H9 (cell line): ENCODE results near the gene MYLK3. TPM values are rescaled to one million over a fixed set of nuclear protein-coding genes. Genes with fewer than 3 reads are reported as not detected.

Source experiments
- DNase-seq: peaks from one replicate; pipeline ENCODE4 v3.0.0-alpha.2; 2017
- H2AFZ ChIP-seq: one replicate; pipeline ENCODE4 v1.6.1; 2013; ENCODE audit warnings: mild to moderate bottlenecking, low read length, control low read depth, moderate library complexity
- H2AK5ac ChIP-seq: 2 replicates; pipeline ENCODE4 v1.6.1; 2013; ENCODE audit warnings: low read length, control low read depth, mixed read lengths; ENCODE audit not compliant: insufficient read length
- H2BK120ac ChIP-seq: one replicate; pipeline ENCODE4 v1.6.1; 2013; ENCODE audit warnings: low read depth, mild to moderate bottlenecking, low read length, control low read depth, inconsistent platforms; ENCODE audit not compliant: poor library complexity, severe bottlenecking
- H2BK12ac ChIP-seq: 2 replicates; pipeline ENCODE4 v1.6.1; 2013; ENCODE audit warnings: low read length, control low read depth, mixed read lengths, low read depth; ENCODE audit not compliant: insufficient read length
- H2BK15ac ChIP-seq: 2 replicates; pipeline ENCODE4 v1.6.1; 2013; ENCODE audit warnings: low read depth, low read length, control low read depth
- H2BK20ac ChIP-seq: one replicate; pipeline ENCODE4 v1.6.1; 2013; ENCODE audit warnings: low read depth, mild to moderate bottlenecking, low read length, control low read depth, inconsistent platforms; ENCODE audit not compliant: poor library complexity, severe bottlenecking
- H2BK5ac ChIP-seq: 2 replicates; pipeline ENCODE4 v1.6.1; 2013; ENCODE audit warnings: low read length, control low read depth, mixed read lengths; ENCODE audit not compliant: insufficient read length
- H3K14ac ChIP-seq: 2 replicates; pipeline ENCODE4 v1.6.1; 2013; ENCODE audit warnings: low read length, control low read depth; ENCODE audit not compliant: insufficient read depth
- H3K18ac ChIP-seq: 2 replicates; pipeline ENCODE4 v1.6.1; 2013; ENCODE audit warnings: low read depth, mild to moderate bottlenecking, mixed read lengths, low read length, control low read depth; ENCODE audit not compliant: insufficient read length
- H3K23ac ChIP-seq: 2 replicates; pipeline ENCODE4 v1.6.1; 2013; ENCODE audit warnings: low read length, control low read depth, mixed read lengths, low read depth; ENCODE audit not compliant: insufficient read length
- H3K23me2 ChIP-seq: 2 replicates; pipeline ENCODE4 v1.6.1; 2013; ENCODE audit warnings: low read depth, mild to moderate bottlenecking, mixed read lengths, low read length, control low read depth; ENCODE audit not compliant: insufficient read length, poor library complexity, severe bottlenecking
- H3K27ac ChIP-seq: 2 replicates; pipeline ENCODE4 v1.5.1; 2013; ENCODE audit warnings: low read length, control low read depth, mixed read lengths, low read depth; ENCODE audit not compliant: insufficient read length
- H3K27me3 ChIP-seq: 2 replicates; pipeline ENCODE4 v1.6.1; 2013; ENCODE audit warnings: low read length, control low read depth, inconsistent platforms; ENCODE audit not compliant: insufficient read depth
- H3K4ac ChIP-seq: 2 replicates; pipeline ENCODE4 v1.6.1; 2013; ENCODE audit warnings: low read depth, mild to moderate bottlenecking, control low read depth, inconsistent platforms, low read length, moderate library complexity
- H3K4me1 ChIP-seq: 2 replicates; pipeline ENCODE4 v1.6.1; 2013; ENCODE audit warnings: low read length, control low read depth, inconsistent platforms; ENCODE audit not compliant: insufficient read depth
- H3K4me2 ChIP-seq: 2 replicates; pipeline ENCODE4 v1.6.1; 2013; ENCODE audit warnings: low read length, control low read depth, mixed read lengths; ENCODE audit not compliant: insufficient read length, insufficient read depth
- H3K56ac ChIP-seq: 2 replicates; pipeline ENCODE4 v1.6.1; 2013; ENCODE audit warnings: low read depth, mild to moderate bottlenecking, mixed read lengths, low read length, control low read depth; ENCODE audit not compliant: insufficient read length
- H3K79me1 ChIP-seq: 2 replicates; pipeline ENCODE4 v1.6.1; 2013; ENCODE audit warnings: low read depth, mild to moderate bottlenecking, moderate library complexity, low read length, control low read depth, inconsistent platforms; ENCODE audit not compliant: insufficient read depth, poor library complexity, severe bottlenecking
- H3K79me2 ChIP-seq: 2 replicates; pipeline ENCODE4 v1.6.1; 2013; ENCODE audit warnings: low read length, control low read depth, inconsistent platforms; ENCODE audit not compliant: insufficient read depth
- H3K9ac ChIP-seq: 2 replicates; pipeline ENCODE4 v1.6.1; 2013; ENCODE audit warnings: low read length, control low read depth, mixed read lengths; ENCODE audit not compliant: insufficient read length; ENCODE audit errors: extremely low read depth
- H3K9me3 ChIP-seq: one replicate; pipeline ENCODE4 v1.6.1; 2013; ENCODE audit warnings: low read depth, low read length, inconsistent platforms; ENCODE audit not compliant: control insufficient read depth
- H3T11ph ChIP-seq: one replicate; pipeline ENCODE4 v1.6.1; 2013; ENCODE audit warnings: mild to moderate bottlenecking, low read length, control low read depth, inconsistent platforms
- H4K20me1 ChIP-seq: one replicate; pipeline ENCODE4 v1.6.1; 2013; ENCODE audit not compliant: control insufficient read depth, insufficient read length, insufficient read depth
- H4K5ac ChIP-seq: 2 replicates; pipeline ENCODE4 v1.6.1; 2013; ENCODE audit warnings: low read depth, mild to moderate bottlenecking, mixed read lengths, low read length, control low read depth; ENCODE audit not compliant: insufficient read length
- H4K8ac ChIP-seq: replicated peaks from 2 replicates; pipeline ENCODE4 v1.6.1; 2013; ENCODE audit warnings: low read length, control low read depth, mixed read lengths, low read depth; ENCODE audit not compliant: insufficient read length
- H4K91ac ChIP-seq: 2 replicates; pipeline ENCODE4 v1.6.1; 2013; ENCODE audit warnings: low read depth, mild to moderate bottlenecking, moderate library complexity, mixed read lengths, low read length, control low read depth; ENCODE audit not compliant: insufficient read length
- H3K27ac Mint-ChIP-seq, 3 experiments: 2 replicates in 2 of 3; 3 replicates in 1 of 3; pipeline ENCODE4 v1.8.0; 2020 to 2021; ENCODE audit warnings: mixed read lengths in 3 of 3, mild to moderate bottlenecking in 1 of 3, moderate library complexity in 1 of 3
- H3K27me3 Mint-ChIP-seq: 2 replicates; pipeline ENCODE4 v1.8.0; 2021; ENCODE audit warnings: low read depth, mild to moderate bottlenecking, moderate library complexity, mixed read lengths
- H3K36me3 Mint-ChIP-seq, 3 experiments: 2 replicates in 2 of 3; 3 replicates in 1 of 3; pipeline ENCODE4 v1.8.0; 2020 to 2021; ENCODE audit warnings: low read depth in 3 of 3, mixed read lengths in 3 of 3; ENCODE audit not compliant: insufficient read depth in 1 of 3
- H3K4me1 Mint-ChIP-seq, 2 experiments: 2 replicates each; pipeline ENCODE4 v1.8.0; 2020; ENCODE audit warnings: mixed read lengths in 2 of 2
- H3K4me3 Mint-ChIP-seq, 2 experiments: 2 replicates in 1 of 2; 3 replicates in 1 of 2; pipeline ENCODE4 v1.8.0; 2020 to 2021; ENCODE audit warnings: mild to moderate bottlenecking in 2 of 2, mixed read lengths in 2 of 2, moderate library complexity in 1 of 2
- H3K9me3 Mint-ChIP-seq, 2 experiments: 2 replicates in 1 of 2; 3 replicates in 1 of 2; pipeline ENCODE4 v1.8.0; 2020; ENCODE audit warnings: mild to moderate bottlenecking in 2 of 2, mixed read lengths in 2 of 2, moderate library complexity in 1 of 2
- CTCF ChIP-seq: fragments of 200-600 bp; sonication (generic); conservative IDR thresholded peaks from 3 replicates; pipeline ENCODE4 v1.8.0; 2021; ENCODE audit warnings: antibody characterized with exemption, mild to moderate bottlenecking
- WGBS: extraction: QIAGEN DNeasy Blood & Tissue Kit; methylation state at CpG from one replicate; pipeline ENCODE4 v1.1.7; 2013; ENCODE audit warnings: missing lambda C conversion rate, low lambda C conversion rate, mixed read lengths; ENCODE audit not compliant: insufficient read length; ENCODE audit errors: extremely low coverage; 5-methylcytosine and 5-hydroxymethylcytosine counted together
- total RNA-seq: library from RNA; stranded (reverse); gene quantifications from 2 replicates; pipeline ENCODE4 v1.2.1, GENCODE V29; 2021

The MYLK3 gene
- total RNA-seq, 1 experiment from 2014 or later, result 0.90 TPM

DNA sequence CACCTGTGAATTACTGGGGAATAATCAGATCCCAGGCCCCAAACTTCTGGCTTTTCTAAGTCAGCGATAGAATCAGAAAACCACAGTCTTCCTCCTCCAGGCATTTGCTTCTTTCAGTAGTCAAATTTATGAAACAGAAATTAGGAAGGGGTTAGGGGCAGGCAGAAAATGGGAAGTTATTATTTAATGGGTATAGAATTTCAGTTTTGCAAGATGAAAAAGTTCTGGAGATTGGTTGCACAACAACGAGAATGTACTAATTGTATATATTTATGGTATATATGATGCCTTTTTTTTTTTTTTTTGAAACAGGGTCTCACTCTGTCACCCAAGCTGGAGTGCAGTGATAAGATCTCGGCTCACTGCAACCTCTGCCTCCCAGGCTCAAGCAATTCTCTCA is 35.2 kb downstream of the MYLK3 start:
- Mint-ChIP-seq H3K36me3 (no peaks in the 10 kb centered on the region; a peak in 1 of 7 replicates), H3K4me3 (no peak overlapping the region), H3K9me3 (no peaks in the 10 kb centered on the region), H3K27me3 (no peaks in the 10 kb centered on the region), H3K4me1 (no peaks in the 10 kb centered on the region), H3K27ac (no peak overlapping the region)
- no peaks in the 10 kb centered on the region for H3K4me1 ChIP-seq
- H3K56ac ChIP-seq, result no peak overlapping the region
- H3K23me2 ChIP-seq, result no peaks in the 10 kb centered on the region
- TF ChIP-seq CTCF, result no peak
- no peak overlapping the region for H3K18ac ChIP-seq
- H2BK120ac ChIP-seq, result no peak overlapping the region
- no peak overlapping the region for H3T11ph ChIP-seq
- H3K27ac ChIP-seq, result no peak overlapping the region
- no peak overlapping the region for H2AK5ac ChIP-seq
- H2AFZ ChIP-seq, result no peak overlapping the region
- no peaks in the 10 kb centered on the region for H3K9me3 ChIP-seq
- H2BK15ac ChIP-seq, result no peak overlapping the region
- no peak overlapping the region for H3K23ac ChIP-seq
- no peak overlapping the region for H4K8ac ChIP-seq
- H2BK12ac ChIP-seq, result no peak overlapping the region
- H2BK20ac ChIP-seq, result no peak overlapping the region
- H3K4ac ChIP-seq, result no peak overlapping the region
- no CpG with 5 or more reads among the region's 3 CpGs for WGBS
- no peak overlapping the region for H3K4me2 ChIP-seq
- H3K9ac ChIP-seq, result no peak overlapping the region
- H3K14ac ChIP-seq, result no peak overlapping the region
- H4K91ac ChIP-seq, result no peak overlapping the region
- no peaks in the 10 kb centered on the region for H3K79me1 ChIP-seq
- no peak for DNase-seq
- no peaks in the 10 kb centered on the region for H3K79me2 ChIP-seq
- H4K20me1 ChIP-seq, result no peaks in the 10 kb centered on the region
- no peak overlapping the region for H4K5ac ChIP-seq
- H2BK5ac ChIP-seq, result no peak overlapping the region
- H3K27me3 ChIP-seq, result no peaks in the 10 kb centered on the region
